ENCODE data around the gene SGIP1. TPM values are rescaled to one million over a fixed set of nuclear protein-coding genes. Genes with fewer than 3 reads are reported as not detected.
A peak's percentile ranks its signal among the peaks of the same experiment; 100 is the strongest.

Gene SGIP1
- total RNA-seq, 1 donor from 2014 or later = 75.2 TPM

DNA sequence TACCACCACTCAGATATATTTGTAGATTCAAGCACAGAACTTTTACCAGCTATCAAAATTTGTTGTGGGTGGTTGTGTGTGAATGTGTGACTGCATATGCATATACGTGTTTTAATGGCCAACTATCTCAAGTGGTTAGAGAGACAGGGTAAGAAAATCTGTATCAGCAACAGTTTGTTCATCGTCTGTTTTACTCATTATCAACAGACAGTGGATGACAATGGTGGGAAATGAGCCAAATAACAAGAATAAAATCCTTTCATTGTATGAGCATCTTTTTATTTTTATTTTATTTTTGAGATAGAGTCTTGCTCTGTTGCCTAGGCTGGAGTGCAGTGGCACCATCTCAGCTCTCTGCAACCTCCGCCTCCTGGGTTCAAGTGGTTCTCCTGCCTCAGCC lies 195.6 kb downstream of the SGIP1 start:
- H3K4me3 Mint-ChIP-seq (ENCODE audit: unreplicated experiment) = no peak overlapping the region
- H3K27ac Mint-ChIP-seq (ENCODE audit: unreplicated experiment) = no peak overlapping the region
- TF ChIP-seq CTCF (IDR thresholded peaks at IDR 0.05; ENCODE audit: partially characterized antibody, unreplicated experiment) = no peak
- H3K4me1 Mint-ChIP-seq (ENCODE audit: low read depth, unreplicated experiment) = no peaks in the 10 kb centered on the region
- peaks cover 3% of the 10 kb centered on the region for H3K9me3 Mint-ChIP-seq (ENCODE audit: unreplicated experiment)
- no peak for DNase-seq
- peaks cover 2% of the 10 kb centered on the region for H3K27me3 Mint-ChIP-seq (ENCODE audit: unreplicated experiment)
- H3K36me3 Mint-ChIP-seq (ENCODE audit: unreplicated experiment) = no peaks in the 10 kb centered on the region

DNA sequence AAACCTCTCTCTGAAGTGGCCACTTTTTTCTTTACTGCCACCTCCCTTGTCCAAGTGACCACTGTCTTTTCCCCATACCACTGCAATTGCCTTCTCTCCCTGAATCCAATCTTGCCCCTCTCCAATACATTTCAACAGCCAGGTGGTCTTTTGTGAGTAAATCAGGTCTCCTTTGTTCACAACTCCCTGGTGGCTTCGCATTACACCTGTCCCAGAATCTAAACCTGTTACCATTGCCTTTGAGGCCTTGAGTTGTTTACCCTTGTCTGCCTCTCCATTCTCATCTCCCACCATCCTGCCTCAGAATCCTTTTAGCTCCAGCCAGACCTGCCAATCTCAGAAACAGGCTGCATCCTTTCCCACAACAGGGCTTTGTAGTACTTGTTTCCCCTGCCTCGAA lies 196.5 kb downstream of the SGIP1 start:
- no peaks in the 10 kb centered on the region for H3K4me1 Mint-ChIP-seq (ENCODE audit: low read depth, unreplicated experiment)
- no peaks in the 10 kb centered on the region for H3K36me3 Mint-ChIP-seq (ENCODE audit: unreplicated experiment)
- DNase-seq = no peak
- peaks cover 2% of the 10 kb centered on the region for H3K27me3 Mint-ChIP-seq (ENCODE audit: unreplicated experiment)
- TF ChIP-seq CTCF (IDR thresholded peaks at IDR 0.05; ENCODE audit: partially characterized antibody, unreplicated experiment) = no peak
- H3K27ac Mint-ChIP-seq (ENCODE audit: unreplicated experiment) = peak overlapping the region; percentile 40
- H3K4me3 Mint-ChIP-seq (ENCODE audit: unreplicated experiment) = no peak overlapping the region
- H3K9me3 Mint-ChIP-seq (ENCODE audit: unreplicated experiment) = peaks cover 4% of the 10 kb centered on the region

DNA sequence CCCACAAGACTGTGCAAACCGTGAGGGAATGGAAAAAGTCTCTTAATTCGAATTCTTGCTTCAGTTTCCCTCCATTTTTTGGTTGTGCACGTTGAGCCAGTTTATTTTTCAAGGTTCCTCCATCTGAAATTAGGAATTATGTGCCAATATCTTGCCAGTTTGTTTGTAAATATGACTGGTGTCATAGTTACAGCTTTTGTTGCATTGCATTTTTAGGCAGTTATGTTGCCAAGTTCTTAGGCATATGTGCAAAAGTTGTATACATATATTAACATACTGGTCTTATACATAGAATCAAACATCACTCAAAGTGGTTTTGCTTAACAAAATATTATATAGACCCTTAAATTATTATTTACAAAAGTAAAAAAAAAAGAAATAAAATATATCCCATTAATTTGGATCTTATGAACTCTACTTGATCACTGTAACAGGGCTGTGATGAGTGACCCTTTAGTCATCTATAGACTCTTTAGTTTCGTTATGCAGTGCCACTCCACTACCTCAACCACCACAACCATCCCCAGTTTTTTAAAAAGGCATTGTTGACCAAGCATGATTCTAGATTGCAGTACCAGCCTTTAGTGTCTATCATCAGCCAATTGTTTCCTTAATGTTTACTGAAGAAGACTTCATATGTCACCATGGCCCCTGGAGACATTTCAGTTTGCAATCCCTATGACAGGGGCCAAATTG lies 197.4 kb downstream of the SGIP1 start:
- H3K36me3 Mint-ChIP-seq (ENCODE audit: unreplicated experiment) = no peaks in the 10 kb centered on the region
- H3K4me1 Mint-ChIP-seq (ENCODE audit: low read depth, unreplicated experiment) = no peaks in the 10 kb centered on the region
- peaks cover 2% of the 10 kb centered on the region for H3K27me3 Mint-ChIP-seq (ENCODE audit: unreplicated experiment)
- TF ChIP-seq CTCF (IDR thresholded peaks at IDR 0.05; ENCODE audit: partially characterized antibody, unreplicated experiment) = no peak
- H3K4me3 Mint-ChIP-seq (ENCODE audit: unreplicated experiment) = no peak overlapping the region
- DNase-seq = no peak
- no peak overlapping the region for H3K27ac Mint-ChIP-seq (ENCODE audit: unreplicated experiment)
- H3K9me3 Mint-ChIP-seq (ENCODE audit: unreplicated experiment) = peaks cover 4% of the 10 kb centered on the region

GRCh38 chr1:66732407-66733166 lies 198.6 kb downstream of the SGIP1 start:
- peaks cover 2% of the 10 kb centered on the region for H3K27me3 Mint-ChIP-seq (ENCODE audit: unreplicated experiment)
- H3K27ac Mint-ChIP-seq (ENCODE audit: unreplicated experiment) = no peak overlapping the region
- no peak overlapping the region for H3K4me3 Mint-ChIP-seq (ENCODE audit: unreplicated experiment)
- H3K9me3 Mint-ChIP-seq (ENCODE audit: unreplicated experiment) = peaks cover 4% of the 10 kb centered on the region
- no peaks in the 10 kb centered on the region for H3K36me3 Mint-ChIP-seq (ENCODE audit: unreplicated experiment)
- TF ChIP-seq CTCF (IDR thresholded peaks at IDR 0.05; ENCODE audit: partially characterized antibody, unreplicated experiment) = no peak
- DNase-seq = no peak
- H3K4me1 Mint-ChIP-seq (ENCODE audit: low read depth, unreplicated experiment) = no peaks in the 10 kb centered on the region
